NCI-H1930 (cell line): ENCODE measurements around the gene CTBP2.
"Not testable (repeated sequence)": the region's sequence is repeated elsewhere in the genome, so short reads cannot be mapped to it uniquely, and the experiment has no call there.

Source experiments
- DNase-seq, 2 experiments: peaks; one replicate each; lab custom pipeline; 2025; lab: John Stamatoyannopoulos, UW

CTBP2 gene

DNA sequence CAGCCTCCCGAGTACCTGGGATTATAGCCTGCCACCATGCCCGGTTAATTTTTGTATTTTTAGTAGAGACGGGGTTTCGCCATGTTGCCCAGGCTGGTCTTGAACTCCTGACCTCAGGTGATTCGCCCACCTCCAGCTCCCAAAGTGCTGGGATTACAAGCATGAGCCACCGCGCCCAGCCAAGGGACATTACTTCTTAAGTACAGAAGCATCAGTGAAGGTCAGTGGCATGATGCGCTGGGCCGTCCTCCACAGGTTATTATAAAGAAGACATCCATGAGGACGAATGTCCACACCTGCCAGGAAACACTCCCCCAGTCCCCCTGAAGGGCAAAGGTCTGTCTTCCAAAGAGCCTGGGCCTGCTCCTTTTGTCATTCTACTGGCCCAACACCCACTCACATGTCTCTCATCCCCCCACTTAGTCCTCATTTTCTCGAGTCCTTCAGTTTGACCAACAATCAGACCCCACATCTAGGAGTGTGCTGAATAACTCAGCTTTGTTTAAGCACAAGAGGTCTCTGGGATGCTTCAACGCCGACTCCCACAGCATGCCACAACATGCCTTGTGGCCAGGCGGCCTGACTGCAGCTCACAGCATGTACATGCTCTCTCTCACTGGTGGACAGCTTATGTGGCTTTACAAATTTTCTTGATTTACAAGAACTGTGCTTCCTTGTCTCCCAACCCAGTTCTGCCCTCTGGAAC, 73.0 kb downstream of the CTBP2 start:
- DNase-seq, result no peak

DNA sequence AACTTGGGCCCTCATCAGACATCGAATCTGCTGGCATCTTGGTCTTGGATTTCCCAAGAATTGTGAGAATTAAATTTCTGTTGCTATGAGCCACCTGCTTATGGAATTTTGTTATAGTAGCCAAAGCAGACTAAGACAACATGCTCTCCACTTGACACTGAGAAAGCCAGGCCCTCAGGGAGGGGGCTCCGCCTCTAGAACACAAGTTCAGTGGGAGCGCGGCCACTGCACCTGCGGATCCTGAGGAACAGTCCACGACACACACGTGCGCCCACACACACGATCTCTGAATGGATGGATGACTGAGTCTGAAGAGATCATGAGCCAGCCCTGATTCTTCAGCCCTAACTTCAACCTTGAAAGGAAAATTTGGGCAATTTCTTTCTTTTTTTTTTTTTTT, 73.7 kb downstream of the CTBP2 start:
- no peak for DNase-seq

DNA sequence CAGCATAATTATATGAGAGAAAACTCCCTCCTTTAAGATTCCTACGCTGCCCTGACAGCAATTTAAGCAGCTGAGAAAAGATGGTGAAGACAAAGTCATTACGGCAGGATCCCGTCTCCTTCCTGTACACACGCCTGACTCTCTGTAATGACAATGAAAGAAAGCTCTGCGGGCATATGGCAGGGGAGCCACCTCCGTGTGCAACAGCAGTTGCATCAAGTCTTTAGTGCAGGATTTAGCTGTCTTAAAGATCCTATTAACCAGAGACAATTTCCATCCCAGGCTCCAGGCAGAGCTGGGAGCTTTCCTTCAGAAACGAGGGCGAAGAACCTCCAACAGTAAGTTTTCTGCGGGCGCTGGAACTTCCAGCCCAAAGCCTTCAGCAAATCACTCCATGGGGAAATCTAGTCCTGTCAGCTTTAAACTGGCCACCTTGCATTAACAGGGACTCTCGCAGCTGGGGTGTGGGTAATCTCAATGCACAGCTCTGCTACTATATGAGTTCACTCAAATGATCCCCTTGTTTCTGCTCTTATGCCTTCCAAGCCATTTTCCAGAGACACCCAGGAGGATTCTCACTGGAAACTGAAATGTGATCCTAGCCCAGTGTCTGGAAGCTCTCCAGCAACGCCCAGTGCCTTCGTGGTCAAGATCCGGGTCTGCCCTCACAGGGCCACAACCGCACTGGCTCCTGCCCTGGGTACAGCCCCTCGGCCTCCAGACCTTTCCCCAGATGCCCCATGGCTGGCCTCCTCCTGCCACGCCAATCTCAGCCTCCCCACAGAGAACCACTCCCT, 74.9 kb downstream of the CTBP2 start:
- no peak for DNase-seq

DNA sequence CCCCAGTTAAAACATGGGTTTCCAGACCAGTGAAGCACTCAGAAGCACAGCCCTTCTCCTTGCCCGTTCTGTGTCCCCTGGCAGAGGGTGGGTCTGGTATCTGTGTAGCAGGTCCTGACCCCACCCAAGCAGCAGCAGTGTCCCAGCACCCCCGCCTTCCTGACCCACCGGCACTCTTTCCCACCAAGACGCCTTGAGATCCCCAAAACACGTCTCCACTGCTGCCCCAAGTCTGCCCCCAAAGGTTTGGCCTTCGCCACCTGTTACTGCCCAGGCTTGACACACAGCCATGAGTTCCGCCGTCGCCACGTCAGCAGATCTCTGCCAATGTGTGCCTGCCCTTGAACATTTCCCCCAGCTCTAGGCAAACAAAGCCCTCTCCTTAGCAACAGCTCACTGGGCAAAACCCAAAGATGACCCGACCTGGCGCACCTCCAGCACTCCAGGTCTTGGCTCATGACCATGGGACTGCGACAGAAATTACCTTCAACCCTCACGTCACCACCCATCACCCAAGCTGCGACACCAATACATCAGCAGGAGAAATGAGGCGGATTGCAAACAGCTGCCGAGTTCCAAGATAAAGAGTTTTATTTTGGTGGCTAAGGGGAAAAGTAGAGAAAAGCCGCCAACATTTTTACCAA, 75.6 kb downstream of the CTBP2 start:
- DNase-seq, result no peak

DNA sequence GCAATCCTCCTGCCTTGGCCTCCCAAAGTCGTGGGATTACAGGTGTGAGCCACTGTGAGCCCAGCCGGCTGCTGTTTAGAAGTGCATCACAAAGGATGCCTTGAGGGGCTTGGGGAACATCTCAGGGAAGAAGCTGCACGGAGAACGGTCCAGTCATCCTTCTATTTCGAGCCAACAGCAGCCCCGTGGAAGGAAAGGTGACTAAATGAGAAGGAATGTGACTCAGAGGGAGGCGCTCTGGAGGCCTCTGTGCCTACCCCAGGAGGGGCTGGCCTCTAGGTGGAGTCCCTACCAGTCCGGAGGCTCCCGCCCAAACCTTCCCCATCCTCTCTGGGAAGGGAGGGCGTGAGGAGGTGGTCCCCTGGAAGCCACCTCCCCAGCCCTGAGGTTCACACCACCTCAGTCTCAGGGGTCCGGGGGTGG, 76.2 kb downstream of the CTBP2 start:
- DNase-seq, result no peak

DNA sequence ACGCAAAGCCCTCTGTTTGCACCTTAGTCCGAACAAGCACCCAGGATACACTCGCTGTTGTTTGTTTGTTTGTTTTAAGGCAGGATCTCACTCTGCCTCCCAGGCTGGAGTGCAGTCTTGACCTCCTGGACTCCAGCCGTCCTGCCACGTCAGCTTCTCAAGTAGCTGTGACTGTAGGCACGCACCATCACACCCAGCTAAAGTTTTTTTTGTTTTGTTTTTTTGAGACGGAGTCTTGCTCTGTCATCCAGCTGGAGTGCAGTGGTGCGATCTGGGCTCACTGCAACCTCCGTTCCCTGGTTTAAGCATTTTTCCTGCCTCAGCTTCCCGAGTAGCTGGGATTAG, 76.8 kb downstream of the CTBP2 start:
- DNase-seq, result no peak

DNA sequence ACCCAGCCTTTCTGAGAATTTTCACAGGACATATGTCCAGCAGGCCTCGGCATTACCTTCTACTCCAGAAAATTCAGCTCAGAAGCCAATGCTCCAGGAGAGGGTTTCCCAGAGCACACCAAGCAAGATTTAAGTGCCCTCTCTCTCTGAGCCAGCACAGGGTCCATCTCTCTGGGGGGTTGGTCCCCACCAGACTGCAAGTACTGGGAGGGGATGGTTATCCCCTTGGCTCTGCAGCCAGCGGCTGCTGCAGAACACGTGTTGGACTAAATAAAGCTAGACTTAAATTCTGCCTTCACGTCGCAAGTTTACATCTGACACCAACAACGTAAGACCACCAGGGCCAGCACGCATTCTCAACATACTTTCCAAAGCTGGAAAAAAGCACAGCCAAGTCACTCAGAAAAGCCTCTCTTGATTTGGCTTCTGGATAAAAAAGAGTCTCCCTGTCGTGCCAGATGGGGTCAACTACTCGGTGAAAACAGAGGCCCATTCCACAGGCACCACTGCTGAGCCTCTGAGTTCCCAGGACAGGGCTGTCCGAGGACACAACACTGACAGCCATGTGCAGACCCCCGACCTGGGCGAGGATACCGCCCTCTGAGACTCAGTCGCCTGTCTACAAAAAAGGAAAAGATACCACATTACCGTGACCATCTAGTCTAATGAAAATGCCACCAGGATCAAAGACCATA, 77.3 kb downstream of the CTBP2 start:
- DNase-seq, result no peak

DNA sequence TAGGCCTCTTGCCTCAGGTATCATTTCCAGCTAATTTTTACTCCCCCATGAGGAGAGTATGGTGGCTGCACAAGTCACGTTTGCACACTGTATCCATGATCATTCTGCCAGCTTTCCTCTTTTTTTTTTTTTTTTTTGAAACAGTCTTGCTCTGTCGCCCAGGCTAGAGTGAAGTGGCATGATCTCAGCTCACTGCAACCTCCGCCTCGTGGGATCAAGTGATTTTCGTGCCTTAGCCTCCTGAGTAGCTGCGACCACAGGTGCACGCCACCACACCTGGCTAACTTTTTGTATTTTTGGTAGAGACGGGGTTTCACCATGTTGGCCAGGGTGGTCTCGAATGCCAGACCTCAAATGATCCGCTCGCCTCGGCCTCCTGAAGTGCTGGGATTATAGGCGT, 77.9 kb downstream of the CTBP2 start:
- not testable (repeated sequence) for DNase-seq

DNA sequence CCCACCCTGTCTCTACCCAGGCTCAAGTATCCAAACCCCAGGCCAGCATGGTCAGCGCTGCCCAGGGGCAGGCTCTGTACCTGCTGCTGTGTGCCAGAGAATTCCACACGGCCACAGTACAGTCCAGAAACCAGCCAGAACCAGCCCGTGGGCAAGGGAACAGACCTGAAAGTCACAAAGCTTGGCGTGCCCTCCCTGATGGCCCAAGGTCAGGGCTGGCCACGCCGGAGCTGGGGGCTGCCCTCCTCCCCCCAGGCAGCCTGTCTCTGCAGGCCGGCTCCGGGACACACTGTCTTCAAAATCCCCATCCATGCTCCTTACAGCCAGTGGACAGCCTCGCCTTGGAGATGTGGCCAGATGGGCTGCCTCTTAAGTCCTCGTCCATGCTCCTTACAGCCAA, 78.4 kb downstream of the CTBP2 start:
- DNase-seq, result no peak

DNA sequence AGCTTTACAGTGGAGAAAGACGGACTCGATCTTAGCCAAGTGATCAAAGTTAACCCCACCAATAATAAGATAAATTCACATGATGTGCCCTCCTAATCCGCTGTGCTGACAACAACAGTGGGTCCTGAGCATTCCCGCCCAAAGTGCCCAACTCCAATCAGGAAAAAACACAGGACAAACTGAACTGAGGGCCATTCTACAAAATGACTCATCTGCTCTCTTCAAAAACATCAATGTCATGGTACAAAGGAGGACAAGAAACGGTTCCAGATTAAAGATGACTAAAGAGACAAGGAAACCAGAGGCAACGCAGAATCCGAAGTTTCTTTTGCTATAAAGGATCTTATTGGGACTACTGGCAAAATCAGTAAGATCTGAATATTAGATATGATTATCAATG, 79.4 kb downstream of the CTBP2 start:
- no peak for DNase-seq

DNA sequence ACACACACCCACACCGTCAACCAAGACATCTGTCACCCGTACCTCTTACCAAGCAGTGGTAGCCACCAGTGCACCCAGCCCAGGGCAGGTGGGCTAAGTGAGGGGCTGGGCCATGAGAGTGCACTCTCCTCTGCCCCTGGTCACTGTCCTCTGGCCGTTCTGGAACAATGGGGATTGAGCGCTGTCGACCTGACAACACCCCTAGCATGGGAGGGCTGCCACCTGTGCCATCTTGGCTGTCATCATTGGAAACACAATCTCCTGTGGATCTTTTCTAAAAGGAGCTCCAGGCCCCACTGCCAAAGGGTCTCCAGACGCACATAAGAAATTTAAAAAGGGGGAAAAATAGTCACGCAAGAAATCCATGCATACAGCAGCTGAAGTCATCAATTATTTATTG, 80.1 kb downstream of the CTBP2 start:
- DNase-seq, result no peak

DNA sequence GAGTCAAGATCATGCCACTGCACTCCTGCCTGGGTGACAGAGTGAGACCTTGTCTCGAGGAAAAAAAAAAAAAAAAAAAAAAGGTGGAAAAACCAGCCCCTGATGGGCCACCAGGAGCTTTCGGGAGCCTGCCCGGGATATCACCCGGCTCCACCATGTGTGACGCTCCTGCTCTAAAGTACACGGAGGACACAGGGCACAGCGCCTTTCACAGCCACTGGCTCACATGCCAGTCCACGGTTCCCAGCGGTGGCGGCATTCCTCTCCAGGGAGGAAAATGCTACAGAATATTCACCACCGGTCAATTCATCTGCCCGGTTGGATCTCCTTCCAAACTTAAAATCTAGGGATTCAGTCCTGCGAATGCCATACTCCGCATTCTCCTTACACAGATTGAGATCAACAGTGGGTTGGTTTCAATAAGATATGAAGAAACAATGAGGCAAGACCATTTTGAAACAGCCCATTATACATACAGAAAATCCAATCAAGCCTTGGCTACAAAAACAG, 81.2 kb downstream of the CTBP2 start:
- no peak for DNase-seq

DNA sequence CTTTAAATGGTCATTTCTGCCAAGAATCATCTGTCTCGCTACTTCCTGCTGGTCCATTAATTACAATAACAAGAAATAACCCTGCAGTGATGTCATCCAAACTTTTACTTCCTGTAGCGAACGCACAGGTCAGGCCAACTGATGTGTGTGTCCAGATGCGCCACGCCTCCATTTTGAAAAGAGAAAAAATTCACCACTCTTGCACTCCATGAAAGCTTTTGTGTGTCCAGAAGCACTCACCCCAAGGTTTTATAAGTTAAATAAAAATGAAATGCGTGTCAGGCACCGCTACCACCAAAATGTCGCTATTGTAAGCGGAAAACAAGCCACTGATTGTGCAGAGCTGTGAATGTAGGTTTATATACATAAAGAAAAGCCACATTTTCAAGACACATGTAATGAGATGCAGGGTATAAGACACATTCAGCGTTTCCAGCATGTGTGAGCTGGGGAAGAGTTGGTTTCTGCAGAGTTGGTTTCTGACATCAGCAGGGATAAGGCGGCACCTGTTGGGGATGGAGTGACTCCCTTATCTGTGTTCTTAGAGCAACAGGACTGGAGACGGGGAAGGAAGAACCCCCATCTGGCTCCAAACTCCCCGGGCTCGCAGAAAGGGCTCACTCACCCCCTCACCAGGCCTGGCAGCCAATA, 83.3 kb downstream of the CTBP2 start:
- no peak for DNase-seq

DNA sequence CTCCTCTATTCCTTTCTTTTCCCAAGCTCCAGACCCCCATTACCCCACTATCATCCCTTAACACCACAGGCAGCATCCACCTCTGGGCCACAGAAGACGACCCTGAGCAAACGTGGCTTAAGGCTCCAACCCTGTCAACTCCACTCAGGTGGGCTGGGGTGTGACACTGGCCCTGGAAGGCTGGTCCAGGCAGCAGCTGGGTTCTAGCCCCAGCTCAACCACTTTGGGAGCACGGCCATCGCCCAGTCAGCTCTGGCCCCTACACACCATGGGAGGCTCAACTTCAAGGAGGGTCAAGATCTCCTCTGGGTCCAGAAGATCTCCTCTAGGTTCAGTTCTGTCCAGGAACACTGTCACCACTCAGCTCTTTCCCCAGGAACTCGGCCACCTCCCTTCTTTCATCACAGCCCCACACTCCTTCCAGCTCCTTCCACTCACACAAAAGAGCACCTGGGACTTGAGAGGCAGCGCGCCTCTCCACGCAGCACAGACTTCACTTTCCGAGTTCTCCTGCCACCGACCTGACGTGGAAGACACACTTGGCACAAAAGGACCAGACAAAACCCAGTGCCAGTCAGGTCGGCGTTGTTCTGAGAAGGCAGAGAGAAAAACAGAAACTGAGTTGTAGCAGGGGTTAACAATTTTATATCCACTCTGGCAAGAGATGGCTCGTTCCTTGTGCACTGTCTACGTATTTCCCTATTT, 84.1 kb downstream of the CTBP2 start:
- no peak for DNase-seq

DNA sequence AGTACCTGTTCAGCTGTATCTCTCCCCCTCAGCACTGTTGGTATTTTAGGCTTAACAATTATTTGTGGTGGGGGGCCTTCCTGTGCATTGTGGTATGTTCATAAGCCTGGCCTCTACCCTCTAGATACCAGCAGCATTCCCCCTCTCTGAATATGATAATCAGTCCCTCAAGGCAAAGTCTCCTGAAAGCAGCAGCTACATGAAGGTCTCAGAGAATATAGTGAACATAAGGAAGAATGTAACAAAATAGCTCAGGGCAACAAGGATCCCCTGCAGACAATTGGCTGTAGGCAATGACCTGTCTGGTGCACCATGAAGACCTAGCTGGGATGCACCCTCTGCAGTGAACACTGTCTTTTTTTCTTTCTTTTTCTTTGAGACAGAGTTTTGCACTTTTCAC, 86.4 kb downstream of the CTBP2 start:
- DNase-seq, result no peak

DNA sequence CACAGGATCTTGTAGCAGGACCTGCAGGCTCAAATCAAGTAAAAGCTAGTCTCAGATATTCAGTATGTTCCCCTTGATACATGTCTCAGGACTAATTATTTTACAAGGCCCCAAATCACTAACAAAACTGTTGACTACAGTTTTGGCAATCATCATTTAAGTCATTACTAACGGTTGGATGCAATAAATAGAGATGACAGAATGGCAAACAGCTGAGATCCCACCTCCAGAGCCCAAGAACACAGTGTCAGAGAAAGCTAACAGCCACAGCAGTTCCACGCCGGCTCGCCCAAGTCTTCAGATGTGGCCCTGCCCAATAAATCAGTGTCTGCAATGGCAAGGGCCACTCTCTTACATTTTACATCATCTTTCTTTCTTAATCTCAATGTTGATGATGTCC, 87.6 kb downstream of the CTBP2 start:
- no peak for DNase-seq

DNA sequence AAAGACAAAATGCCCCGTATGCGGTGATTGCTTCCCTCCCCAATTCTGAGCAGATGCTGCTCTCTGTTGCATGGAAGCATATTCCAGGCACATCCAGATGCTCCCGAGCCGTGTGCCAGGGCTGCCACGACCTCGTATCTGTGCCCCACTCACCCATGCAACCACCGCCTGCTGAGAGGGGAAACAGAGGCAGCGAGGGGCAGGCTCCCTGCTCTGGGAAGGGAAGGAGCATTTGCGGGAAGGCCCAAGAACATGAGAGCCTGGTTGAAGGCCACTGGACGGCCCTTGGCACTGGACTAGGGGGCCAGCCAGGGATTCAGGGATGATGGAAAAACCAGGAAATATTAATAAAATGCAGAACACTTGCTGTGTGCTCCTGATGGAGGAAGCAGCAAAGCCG, 89.4 kb downstream of the CTBP2 start:
- no peak for DNase-seq

DNA sequence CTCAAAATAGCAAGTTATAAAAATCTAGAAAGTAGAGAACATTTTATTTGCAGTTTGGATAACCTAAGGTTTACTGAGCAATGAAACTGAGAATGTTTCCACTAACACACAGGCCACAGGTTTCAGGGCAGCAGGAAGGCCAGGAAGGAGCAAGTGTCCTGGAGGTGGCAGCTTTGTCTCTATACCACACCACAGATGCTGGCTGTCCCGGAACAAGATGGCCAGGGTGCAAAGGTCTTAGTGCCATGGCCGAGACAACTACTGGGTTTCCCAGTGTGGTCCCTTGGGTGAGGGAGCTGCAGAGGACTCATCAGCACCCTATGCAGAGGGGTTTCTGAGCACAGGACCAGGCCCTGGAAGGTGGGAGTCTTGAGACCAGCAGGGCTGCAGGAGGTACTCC, 92.0 kb downstream of the CTBP2 start:
- no peak for DNase-seq

DNA sequence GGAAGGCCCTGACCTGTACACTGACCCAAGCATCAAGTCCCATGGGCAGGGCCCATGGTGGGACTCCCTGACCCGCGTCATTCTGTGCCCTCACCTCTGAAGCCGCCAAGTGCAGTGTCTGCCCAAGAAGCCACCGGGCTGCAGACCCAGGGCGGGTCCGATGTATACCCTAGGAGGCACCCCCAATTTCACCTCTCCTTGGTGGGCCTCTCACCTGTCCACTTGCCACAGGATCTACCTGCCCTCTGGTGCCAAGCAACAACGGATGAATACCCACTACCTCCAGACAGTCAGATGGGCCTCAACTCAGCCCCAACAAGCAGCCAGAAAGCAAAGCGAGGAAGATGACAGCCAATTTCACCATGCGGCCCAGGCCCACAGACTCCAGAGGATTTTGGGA, 92.6 kb downstream of the CTBP2 start:
- no peak for DNase-seq

DNA sequence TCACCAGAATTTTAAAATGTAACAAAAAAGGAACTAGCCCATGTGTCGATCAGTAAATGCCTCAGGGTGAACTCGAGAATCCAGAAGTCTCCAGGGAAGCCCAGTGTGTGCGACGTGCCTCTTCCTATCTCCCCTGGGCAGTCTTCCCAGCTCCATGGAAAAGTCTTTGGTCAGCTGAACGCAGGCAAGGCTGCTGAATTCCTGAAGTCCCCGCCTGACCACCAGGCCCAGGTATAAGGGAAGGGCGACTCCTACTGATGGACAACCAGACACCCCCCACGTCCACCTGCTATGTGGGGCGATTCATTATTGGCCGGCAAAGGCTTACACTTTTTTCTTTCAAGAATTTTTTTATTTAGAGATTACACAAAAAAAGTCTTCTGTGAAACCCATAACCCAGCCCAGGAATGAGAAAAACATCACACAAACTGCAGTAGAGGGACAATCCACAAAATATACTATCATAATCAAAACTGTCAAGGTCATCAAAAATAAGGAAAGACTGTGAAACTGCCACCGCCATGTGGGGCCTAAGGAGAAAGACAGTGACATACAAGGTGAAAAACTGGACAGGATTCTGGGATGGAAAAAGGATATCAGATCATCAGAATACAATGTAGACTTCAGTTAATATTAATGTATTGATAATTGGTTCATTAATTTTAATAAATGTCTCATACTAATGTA, 93.5 kb downstream of the CTBP2 start:
- DNase-seq, result no peak
